GM12878 (cell line): ENCODE data around the gene TVP23C. TPM values are rescaled to one million over a fixed set of nuclear protein-coding genes. Genes with fewer than 3 reads are reported as not detected.

ENCODE experiments used
- ATAC-seq: fragments of 200-7000 bp; cut with Tn5 transposase; 3 replicates; pipeline ENCODE4 v1.9.1; 2020; ENCODE audit warnings: mild to moderate bottlenecking, moderate library complexity
- BruUV-seq: library from RNA; stranded (reverse); fragments of 400-500 nt; replicated peaks from 2 replicates; lab custom pipeline; 2021; lab: Mats Ljungman, UMichigan
- CTCF ChIA-PET: fragments of 300-600 bp; sonication (Branson Sonifier 250); formaldehyde crosslinking; extraction: SDS; loops from one replicate; lab custom pipeline; 2021; ENCODE audit warnings: inconsistent platforms; lab: Yijun Ruan, JAX
- POLR2A ChIA-PET: fragments of 350-600 bp; formaldehyde crosslinking; extraction: SDS; loops from one replicate; lab custom pipeline; 2021; ENCODE audit warnings: inconsistent platforms; lab: Charles Lee
- RAD21 ChIA-PET: fragments of 300-600 bp; sonication (Branson Sonifier 250); formaldehyde crosslinking; loops from one replicate; lab custom pipeline; 2023; ENCODE audit warnings: antibody characterized with exemption; ENCODE audit not compliant: unreplicated experiment; lab: Charles Lee
- SMC1A ChIA-PET: fragments of 300-600 bp; sonication (Branson Sonifier 250); formaldehyde crosslinking; loops from one replicate; lab custom pipeline; 2023; ENCODE audit not compliant: unreplicated experiment, uncharacterized antibody; lab: Charles Lee
- DNase-seq: peaks from one replicate; pipeline ENCODE4 v3.0.0-alpha.2; 2011; ENCODE audit warnings: low read depth, low spot score
- FAIRE-seq: peaks from 3 replicates; lab custom pipeline; 2011; peaks lifted over from hg19 to GRCh38; lab: Jason Lieb, UNC
- H2AFZ ChIP-seq: 2 replicates; pipeline ENCODE4 v1.6.0; 2011; ENCODE audit warnings: low read depth, low read length, control low read depth; ENCODE audit not compliant: control insufficient read depth
- H3K27ac ChIP-seq: 2 replicates; pipeline ENCODE4 v1.5.1; 2011; ENCODE audit warnings: control low read depth; ENCODE audit not compliant: control insufficient read depth, insufficient read depth
- H3K27me3 ChIP-seq, 2 experiments: replicated peaks in 1 of 2; 2 replicates each; pipeline versions ENCODE4 v1.6.0 to v1.6.1; 2011; ENCODE audit warnings: low read length in 1 of 2; ENCODE audit not compliant: control insufficient read depth in 2 of 2, insufficient read depth in 2 of 2
- H3K36me3 ChIP-seq, 2 experiments: 2 replicates each; pipeline ENCODE4 v1.5.1; 2011; ENCODE audit warnings: low read length in 1 of 2; ENCODE audit not compliant: control insufficient read depth in 2 of 2, insufficient read depth in 2 of 2
- H3K4me1 ChIP-seq: 2 replicates; pipeline ENCODE4 v1.6.1; 2011; ENCODE audit warnings: mild to moderate bottlenecking, low read length, moderate library complexity, mixed read lengths; ENCODE audit not compliant: control insufficient read depth, insufficient read depth
- H3K4me2 ChIP-seq: 2 replicates; pipeline ENCODE4 v1.6.0; 2011; ENCODE audit warnings: control low read depth; ENCODE audit not compliant: control insufficient read depth, insufficient read depth
- H3K4me3 ChIP-seq: fragments of 200-600 bp; sonication (generic); 2 replicates; pipeline ENCODE4 v1.5.1; 2016
- H3K79me2 ChIP-seq: 2 replicates; pipeline ENCODE4 v1.6.0; 2011; ENCODE audit warnings: low read length; ENCODE audit not compliant: control insufficient read depth, insufficient read depth
- H3K9ac ChIP-seq: 2 replicates; pipeline ENCODE4 v1.8.0; 2011; ENCODE audit warnings: low read length, control low read depth, mixed read lengths; ENCODE audit not compliant: control insufficient read depth, insufficient read depth
- H3K9me3 ChIP-seq: replicated peaks from 3 replicates; pipeline ENCODE4 v1.5.1; 2011; ENCODE audit warnings: mild to moderate bottlenecking, low read length; ENCODE audit not compliant: control insufficient read depth, insufficient read depth
- H4K20me1 ChIP-seq: 2 replicates; pipeline ENCODE4 v1.6.0; 2011; ENCODE audit not compliant: control insufficient read depth, insufficient read depth
- ATF7 ChIP-seq: fragments of 450-650 bp; IDR thresholded peaks from 2 replicates; pipeline ENCODE4 v1.6.1; 2016; ENCODE audit warnings: low read depth, mild to moderate bottlenecking
- CBFB ChIP-seq: IDR thresholded peaks from 2 replicates; pipeline ENCODE4 v1.6.1; 2016; ENCODE audit warnings: antibody characterized with exemption, low read depth
- CHD2 ChIP-seq: IDR thresholded peaks from 2 replicates; pipeline ENCODE4 v1.6.1; 2011; ENCODE audit warnings: low read depth, low read length, improper control_type of control experiment, borderline replicate concordance
- CREM ChIP-seq: IDR thresholded peaks from 2 replicates; pipeline ENCODE4 v1.6.1; 2014; ENCODE audit warnings: antibody characterized with exemption, low read depth
- EGR1 ChIP-seq, 2 experiments: IDR thresholded peaks; 1 replicate in 1 of 2; 2 replicates in 1 of 2; pipeline ENCODE4 v1.6.1; 2011 to 2012; ENCODE audit warnings: low read depth in 2 of 2, low read length in 2 of 2, borderline replicate concordance in 1 of 2, mild to moderate bottlenecking in 1 of 2, moderate library complexity in 1 of 2
- ETV6 ChIP-seq, 2 experiments: fragments of 450-650 bp in 1 of 2; IDR thresholded peaks in 1 of 2; conservative IDR thresholded peaks in 1 of 2; 2 replicates each; pipeline ENCODE4 v1.6.1; 2014; ENCODE audit warnings: antibody characterized with exemption in 1 of 2, borderline replicate concordance in 1 of 2, low read depth in 1 of 2, mild to moderate bottlenecking in 1 of 2, moderate library complexity in 1 of 2
- JUNB ChIP-seq: IDR thresholded peaks from 2 replicates; pipeline ENCODE4 v1.6.1; 2016; ENCODE audit warnings: antibody characterized with exemption, mild to moderate bottlenecking
- MXI1 ChIP-seq: fragments of 150-350 bp; IDR thresholded peaks from 2 replicates; pipeline ENCODE4 v1.6.1; 2011; ENCODE audit warnings: low read depth, mild to moderate bottlenecking, inconsistent platforms, low read length, improper control_type of control experiment
- NFIC ChIP-seq: IDR thresholded peaks from 2 replicates; pipeline ENCODE4 v1.6.1; 2012; ENCODE audit warnings: low read depth, mild to moderate bottlenecking, inconsistent platforms, low read length, moderate library complexity
- NKRF ChIP-seq: fragments of 450-650 bp; conservative IDR thresholded peaks from 2 replicates; pipeline ENCODE4 v1.6.1; 2017; ENCODE audit warnings: mild to moderate bottlenecking, moderate library complexity
- NR2C1 ChIP-seq: fragments of 450-650 bp; IDR thresholded peaks from 2 replicates; pipeline ENCODE4 v1.6.1; 2017; ENCODE audit warnings: antibody characterized with exemption, mild to moderate bottlenecking, moderate library complexity
- POLR2AphosphoS5 ChIP-seq: IDR thresholded peaks from 2 replicates; pipeline ENCODE4 v1.6.1; 2011; ENCODE audit warnings: mild to moderate bottlenecking, low read length, inconsistent platforms
- RBBP5 ChIP-seq: fragments of 200-600 bp; sonication (generic); conservative IDR thresholded peaks from 2 replicates; pipeline ENCODE4 v1.6.1; 2016
- SMAD5 ChIP-seq: IDR thresholded peaks from 2 replicates; pipeline ENCODE4 v1.6.1; 2016; ENCODE audit warnings: antibody characterized with exemption, low read depth
- SREBF2 ChIP-seq: IDR thresholded peaks from 2 replicates; pipeline ENCODE4 v1.6.1; 2012; ENCODE audit warnings: mild to moderate bottlenecking, low read length
- STAT3 ChIP-seq: IDR thresholded peaks from 2 replicates; pipeline ENCODE4 v1.6.1; 2011; ENCODE audit warnings: low read depth, low read length, improper control_type of control experiment
- ZNF592 ChIP-seq: fragments of 450-650 bp; IDR thresholded peaks from 2 replicates; pipeline ENCODE4 v1.6.1; 2017; ENCODE audit warnings: mild to moderate bottlenecking, moderate library complexity
- WGBS: methylation state at CpG from one replicate; pipeline ENCODE4 v1.1.6; 2016; ENCODE audit warnings: low lambda C conversion rate; ENCODE audit not compliant: insufficient replicate concordance, insufficient coverage; ENCODE audit errors: missing lambda C conversion rate; 5-methylcytosine and 5-hydroxymethylcytosine counted together
- in situ Hi-C: fragments of 300-500 bp; cut with MboI; formaldehyde crosslinking; loops from 9 replicates; pipeline ENCODE4 v1.14.3; 2018; ENCODE audit warnings: mixed read lengths
- intact Hi-C: fragments of 100-400 bp; cut with micrococcal nuclease; formaldehyde crosslinking; loops from one replicate; pipeline ENCODE4 v1.14.2; 2022; ENCODE audit not compliant: unreplicated experiment
- polyA plus RNA-seq, 11 experiments: library from polyadenylated mRNA; depleted of rRNA in 4 of 11; unstranded in 6 of 11; stranded (reverse) in 5 of 11; fragments of >200 nt; fragmentation: Nextera tagmentation in 4 of 11; fragmentation: Illumina TruSeq in 1 of 11; extraction: Ambion mirVana in 4 of 11; extraction: Trizol in 1 of 11; gene quantifications; 1 replicate in 1 of 11; 2 replicates in 10 of 11; pipeline versions ENCODE4 v1.2.1 to v1.2.3, GENCODE V29; 2011 to 2016; ENCODE audit warnings: inconsistent platforms in 2 of 11, missing spikeins in 2 of 11, low read depth in 1 of 11
- total RNA-seq, 4 experiments: library from RNA; depleted of rRNA in 3 of 4; stranded (reverse); fragments of >200 nt in 3 of 4; fragmentation: Illumina TruSeq in 1 of 4; extraction: Trizol in 1 of 4; gene quantifications; 2 replicates each; pipeline versions ENCODE4 v1.2.1 to v1.2.3, GENCODE V29; 2013 to 2021

TVP23C gene
- total and polyA plus RNA-seq, 10 of the 15 experiments (the other 5 are each of a cell fraction or from before 2014, with no cell fraction given): 0.42 to 5.0 (median 2.7) TPM

GRCh38 chr17:15490634-15491261 is 72.5 kb downstream of the TVP23C start:
- ChIA-PET CTCF (no interaction called here), RAD21 (no interaction called here), POLR2A (interaction anchor here (0.5 kb wide), 1 partner anchor 1541 kb away, joined by 3 read pairs; no protein-coding TSS in a partner anchor), SMC1A (no interaction called here)
- no peaks in the 10 kb centered on the region for H4K20me1 ChIP-seq
- no peak overlapping the region for H3K4me2 ChIP-seq
- H3K27me3 ChIP-seq: no peaks in the 10 kb centered on the region
- H3K79me2 ChIP-seq: no peaks in the 10 kb centered on the region
- no peak overlapping the region for H3K27ac ChIP-seq
- intact Hi-C loops: no loop called here
- no peak overlapping the region for H3K9ac ChIP-seq
- 24% methylated on average over 11 of the region's 11 CpGs for WGBS
- no peaks in the 10 kb centered on the region for H3K9me3 ChIP-seq
- FAIRE-seq: no peak
- no peak overlapping the region for H2AFZ ChIP-seq
- no peak for ATAC-seq
- no peaks in the 10 kb centered on the region for H3K4me1 ChIP-seq
- DNase-seq: no peak
- no peak overlapping the region for H3K4me3 ChIP-seq
- H3K36me3 ChIP-seq: no peaks in the 10 kb centered on the region
- in situ Hi-C loops: no loop called here
- no TSS peak for BruUV-seq
- TF ChIP-seq CHD2: no peak
- no peak for TF ChIP-seq POLR2AphosphoS5
- no peak for TF ChIP-seq STAT3
- TF ChIP-seq CBFB: no peak
- TF ChIP-seq NKRF: no peak
- no peak for TF ChIP-seq EGR1 (IDR thresholded peaks at IDR 0.05; ENCODE audit: borderline replicate concordance in 1 of 2, low read depth in 2 of 2, low read length in 2 of 2)
- no peak for TF ChIP-seq CREM
- no peak for TF ChIP-seq ZNF592
- no peak for TF ChIP-seq ATF7
- TF ChIP-seq SMAD5: no peak
- TF ChIP-seq JUNB: no peak
- no peak for TF ChIP-seq ETV6 (conservative IDR thresholded peaks at IDR 0.05 in 1 of 2, IDR thresholded peaks at IDR 0.05 in 1 of 2; ENCODE audit: borderline replicate concordance in 1 of 2, low read depth in 1 of 2)
- no peak for TF ChIP-seq SREBF2
- no peak for TF ChIP-seq NR2C1
- TF ChIP-seq MXI1: no peak
- TF ChIP-seq RBBP5: no peak
- TF ChIP-seq NFIC: no peak
